ENCODE data around the gene PPL. TPM values are rescaled to one million over a fixed set of nuclear protein-coding genes. Genes with fewer than 3 reads are reported as not detected.

The PPL gene
- total RNA-seq, 1 donor from 2014 or later: 4.7 TPM

- H3K9me3 Mint-ChIP-seq (ENCODE audit: unreplicated experiment): peaks cover 2% of the 10 kb centered on the region
- H3K27me3 Mint-ChIP-seq (ENCODE audit: unreplicated experiment): peaks cover 11% of the 10 kb centered on the region
- H3K36me3 Mint-ChIP-seq (ENCODE audit: unreplicated experiment): no peaks in the 10 kb centered on the region
- TF ChIP-seq CTCF (IDR thresholded peaks at IDR 0.05; ENCODE audit: partially characterized antibody, unreplicated experiment): no peak
- DNase-seq: peak; percentile 43
- H3K4me1 Mint-ChIP-seq (ENCODE audit: low read depth, unreplicated experiment): peaks cover 7% of the 10 kb centered on the region
- H3K4me3 Mint-ChIP-seq (ENCODE audit: unreplicated experiment): peak overlapping the region; percentile 78
- no peak overlapping the region for H3K27ac Mint-ChIP-seq (ENCODE audit: unreplicated experiment)
Observed at GRCh38 chr16:4936181-4936990, 562 bp downstream of the PPL start.

- DNase-seq: no peak
- TF ChIP-seq CTCF (IDR thresholded peaks at IDR 0.05; ENCODE audit: partially characterized antibody, unreplicated experiment): no peak
- Mint-ChIP-seq H3K9me3 (ENCODE audit: unreplicated experiment) (peaks cover 4% of the 10 kb centered on the region), H3K27ac (ENCODE audit: unreplicated experiment) (no peak overlapping the region), H3K27me3 (ENCODE audit: unreplicated experiment) (peaks cover 9% of the 10 kb centered on the region), H3K4me3 (ENCODE audit: unreplicated experiment) (peak overlapping the region; percentile 25), H3K4me1 (ENCODE audit: low read depth, unreplicated experiment) (peaks cover 4% of the 10 kb centered on the region), H3K36me3 (ENCODE audit: unreplicated experiment) (no peaks in the 10 kb centered on the region)
Observed at GRCh38 chr16:4935241-4935855, 1.6 kb downstream of the PPL start.

- Mint-ChIP-seq H3K4me1 (ENCODE audit: low read depth, unreplicated experiment) (peaks cover 4% of the 10 kb centered on the region), H3K36me3 (ENCODE audit: unreplicated experiment) (no peaks in the 10 kb centered on the region), H3K4me3 (ENCODE audit: unreplicated experiment) (no peak overlapping the region), H3K27ac (ENCODE audit: unreplicated experiment) (no peak overlapping the region), H3K9me3 (ENCODE audit: unreplicated experiment) (peaks cover 4% of the 10 kb centered on the region), H3K27me3 (ENCODE audit: unreplicated experiment) (peaks cover 10% of the 10 kb centered on the region)
- DNase-seq: no peak
- TF ChIP-seq CTCF (IDR thresholded peaks at IDR 0.05; ENCODE audit: partially characterized antibody, unreplicated experiment): no peak
Observed at GRCh38 chr16:4934591-4934990, 2.4 kb downstream of the PPL start.

- H3K27ac Mint-ChIP-seq (ENCODE audit: unreplicated experiment): no peak overlapping the region
- no peak overlapping the region for H3K4me3 Mint-ChIP-seq (ENCODE audit: unreplicated experiment)
- no peaks in the 10 kb centered on the region for H3K36me3 Mint-ChIP-seq (ENCODE audit: unreplicated experiment)
- peaks cover 4% of the 10 kb centered on the region for H3K9me3 Mint-ChIP-seq (ENCODE audit: unreplicated experiment)
- H3K4me1 Mint-ChIP-seq (ENCODE audit: low read depth, unreplicated experiment): peaks cover 4% of the 10 kb centered on the region
- peaks cover 10% of the 10 kb centered on the region for H3K27me3 Mint-ChIP-seq (ENCODE audit: unreplicated experiment)
- no peak for TF ChIP-seq CTCF (IDR thresholded peaks at IDR 0.05; ENCODE audit: partially characterized antibody, unreplicated experiment)
- no peak for DNase-seq
Observed at GRCh38 chr16:4933871-4934395, 3.0 kb downstream of the PPL start.

- H3K9me3 Mint-ChIP-seq (ENCODE audit: unreplicated experiment): peaks cover 4% of the 10 kb centered on the region
- peaks cover 4% of the 10 kb centered on the region for H3K4me1 Mint-ChIP-seq (ENCODE audit: low read depth, unreplicated experiment)
- H3K27me3 Mint-ChIP-seq (ENCODE audit: unreplicated experiment): peaks cover 10% of the 10 kb centered on the region
- no peak for DNase-seq
- no peak overlapping the region for H3K4me3 Mint-ChIP-seq (ENCODE audit: unreplicated experiment)
- H3K36me3 Mint-ChIP-seq (ENCODE audit: unreplicated experiment): no peaks in the 10 kb centered on the region
- no peak for TF ChIP-seq CTCF (IDR thresholded peaks at IDR 0.05; ENCODE audit: partially characterized antibody, unreplicated experiment)
- no peak overlapping the region for H3K27ac Mint-ChIP-seq (ENCODE audit: unreplicated experiment)
Observed at GRCh38 chr16:4933433-4933832, 3.5 kb downstream of the PPL start.

All from glutamatergic neuron (in vitro differentiated cells).